A673 (cell line): ENCODE data around the gene POU3F1. TPM values are rescaled to one million over a fixed set of nuclear protein-coding genes. Genes with fewer than 3 reads are reported as not detected.
A peak's percentile ranks its signal among the peaks of the same experiment; 100 is the strongest.

Experiments used
- BruUV-seq: library from RNA; stranded (reverse); fragments of 400-500 nt; replicated peaks from 2 replicates; lab custom pipeline; 2021; lab: Mats Ljungman, UMichigan
- CTCF ChIA-PET: fragments of 300-600 bp; sonication (Branson Sonifier 250); formaldehyde crosslinking; loops from one replicate; lab custom pipeline; 2022; ENCODE audit warnings: antibody characterized with exemption; lab: Charles Lee
- POLR2A ChIA-PET: fragments of 300-600 bp; sonication (Branson Sonifier 250); formaldehyde crosslinking; loops from one replicate; lab custom pipeline; 2022; ENCODE audit warnings: antibody characterized with exemption; ENCODE audit not compliant: low non-redundant PET; lab: Charles Lee
- DNase-seq: peaks from one replicate; pipeline ENCODE4 v3.0.0-alpha.2; 2015; ENCODE audit warnings: low spot score
- H3K27ac ChIP-seq: fragments of 200-600 bp; sonication (generic); 2 replicates; pipeline ENCODE4 v1.5.1; 2016; ENCODE audit warnings: mixed run types, low read depth, mild to moderate bottlenecking, mixed read lengths, antibody characterized with exemption, low read length; ENCODE audit not compliant: poor library complexity, severe bottlenecking
- H3K27me3 ChIP-seq: fragments of 200-600 bp; sonication (generic); replicated peaks from 2 replicates; pipeline ENCODE4 v1.6.1; 2017; ENCODE audit warnings: mixed run types, low read depth, mild to moderate bottlenecking, mixed read lengths, antibody characterized with exemption, low read length; ENCODE audit not compliant: insufficient read depth, poor library complexity
- H3K36me3 ChIP-seq: fragments of 200-600 bp; sonication (generic); 2 replicates; pipeline ENCODE4 v1.6.1; 2016; ENCODE audit warnings: mixed run types, mild to moderate bottlenecking, mixed read lengths, antibody characterized with exemption, low read length; ENCODE audit not compliant: insufficient read depth, poor library complexity, severe bottlenecking
- H3K4me1 ChIP-seq: fragments of 200-600 bp; sonication (generic); 2 replicates; pipeline ENCODE4 v1.6.1; 2017; ENCODE audit warnings: mixed run types, mild to moderate bottlenecking, mixed read lengths, antibody characterized with exemption, low read length; ENCODE audit not compliant: insufficient read depth, poor library complexity, severe bottlenecking
- H3K4me3 ChIP-seq: fragments of 200-600 bp; sonication (generic); 2 replicates; pipeline ENCODE4 v1.5.1; 2016; ENCODE audit warnings: low read depth, mixed run types, mild to moderate bottlenecking, mixed read lengths, low read length; ENCODE audit not compliant: poor library complexity, severe bottlenecking
- H3K9me3 ChIP-seq: fragments of 200-600 bp; sonication (generic); 2 replicates; pipeline ENCODE4 v1.6.1; 2016; ENCODE audit warnings: mixed run types, low read depth, mild to moderate bottlenecking, mixed read lengths, antibody characterized with exemption, low read length; ENCODE audit not compliant: poor library complexity, severe bottlenecking
- EZH2 ChIP-seq: fragments of 200-600 bp; sonication (generic); IDR thresholded peaks from 2 replicates; pipeline ENCODE4 v1.6.1; 2017; ENCODE audit warnings: borderline replicate concordance, low read depth, mild to moderate bottlenecking, mixed read lengths, antibody characterized with exemption, low read length; ENCODE audit not compliant: poor library complexity, severe bottlenecking
- intact Hi-C: fragments of 100-400 bp; cut with micrococcal nuclease; formaldehyde crosslinking; loops from one replicate; pipeline ENCODE4 v1.10.0; 2022; ENCODE audit not compliant: unreplicated experiment
- total RNA-seq: library from RNA; stranded (reverse); gene quantifications from 2 replicates; pipeline ENCODE4 v1.2.3, GENCODE V29; 2021
- TF ChIP-seq, protein P1 (sequence below): fragments of 300-800, 200-600 bp; sonication (generic); conservative IDR thresholded peaks from 2 replicates; pipeline ENCODE4 v1.5.1; 2017; ENCODE audit warnings: low read depth, mild to moderate bottlenecking, antibody characterized with exemption, low read length, moderate library complexity, mixed read lengths

POU3F1 gene
- total RNA-seq, 1 experiment from 2014 or later = 92.9 TPM

DNA sequence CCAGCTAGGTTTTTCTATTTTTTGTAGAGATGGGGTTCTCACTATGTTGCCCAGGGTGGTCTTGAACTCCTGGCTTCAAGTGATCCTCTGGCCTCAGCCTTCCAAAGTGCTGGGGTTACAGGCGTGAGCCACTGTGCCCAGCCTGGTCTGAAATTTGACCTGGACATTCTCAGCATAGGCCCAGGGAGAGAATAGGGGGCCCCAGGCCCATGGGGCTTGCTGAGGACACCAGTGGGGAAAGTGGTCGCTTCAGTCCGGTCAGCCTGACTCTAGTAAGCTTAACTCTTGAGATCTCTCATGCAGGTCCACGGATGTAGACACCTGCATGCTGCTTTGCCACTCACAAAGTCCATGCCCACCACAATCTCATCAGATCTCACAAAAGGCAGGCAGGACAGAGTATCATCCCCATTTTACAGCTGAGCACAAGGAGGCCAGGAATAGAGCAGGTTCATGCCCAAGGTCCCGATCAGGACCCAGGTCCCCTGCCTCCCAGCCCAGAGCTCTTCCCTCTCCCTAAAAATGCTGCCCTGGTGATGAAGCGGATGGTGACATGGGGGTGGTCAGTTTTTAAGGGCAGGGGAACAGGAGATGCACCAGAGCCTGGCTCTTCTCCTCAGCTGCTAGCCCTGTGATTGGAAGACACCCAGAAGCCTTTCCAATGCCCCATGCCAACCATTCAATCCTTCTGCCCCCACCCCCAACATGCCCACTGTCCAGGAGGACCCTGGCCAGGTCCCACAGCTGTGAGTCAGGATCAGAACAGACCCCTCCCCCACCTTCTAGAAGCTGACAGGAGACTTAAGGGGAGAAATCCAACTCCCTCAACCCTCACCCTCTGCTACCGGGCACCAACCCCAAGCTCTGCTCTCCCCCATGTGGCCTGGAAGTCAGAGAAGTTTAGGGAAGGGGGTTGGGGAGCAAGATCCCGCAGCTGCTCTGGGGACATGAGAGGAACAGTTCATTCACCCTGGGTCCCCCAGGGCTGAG lies 43.0 kb downstream of the POU3F1 start:
- TF ChIP-seq, protein P1, sequence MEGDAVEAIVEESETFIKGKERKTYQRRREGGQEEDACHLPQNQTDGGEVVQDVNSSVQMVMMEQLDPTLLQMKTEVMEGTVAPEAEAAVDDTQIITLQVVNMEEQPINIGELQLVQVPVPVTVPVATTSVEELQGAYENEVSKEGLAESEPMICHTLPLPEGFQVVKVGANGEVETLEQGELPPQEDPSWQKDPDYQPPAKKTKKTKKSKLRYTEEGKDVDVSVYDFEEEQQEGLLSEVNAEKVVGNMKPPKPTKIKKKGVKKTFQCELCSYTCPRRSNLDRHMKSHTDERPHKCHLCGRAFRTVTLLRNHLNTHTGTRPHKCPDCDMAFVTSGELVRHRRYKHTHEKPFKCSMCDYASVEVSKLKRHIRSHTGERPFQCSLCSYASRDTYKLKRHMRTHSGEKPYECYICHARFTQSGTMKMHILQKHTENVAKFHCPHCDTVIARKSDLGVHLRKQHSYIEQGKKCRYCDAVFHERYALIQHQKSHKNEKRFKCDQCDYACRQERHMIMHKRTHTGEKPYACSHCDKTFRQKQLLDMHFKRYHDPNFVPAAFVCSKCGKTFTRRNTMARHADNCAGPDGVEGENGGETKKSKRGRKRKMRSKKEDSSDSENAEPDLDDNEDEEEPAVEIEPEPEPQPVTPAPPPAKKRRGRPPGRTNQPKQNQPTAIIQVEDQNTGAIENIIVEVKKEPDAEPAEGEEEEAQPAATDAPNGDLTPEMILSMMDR = no peak
- no peak for TF ChIP-seq EZH2
- CTCF ChIA-PET = no interaction called here
- POLR2A ChIA-PET = no interaction called here
- Histone ChIP-seq H3K9me3 (no peaks in the 10 kb centered on the region), H3K4me3 (peak overlapping the region; percentile 85), H3K36me3 (peaks cover 8% of the 10 kb centered on the region), H3K4me1 (peaks cover 50% of the 10 kb centered on the region), H3K27me3 (no peaks in the 10 kb centered on the region), H3K27ac (peak overlapping the region; percentile 94)
- no TSS peak for BruUV-seq
- DNase-seq = no peak
- intact Hi-C loops = no loop called here

DNA sequence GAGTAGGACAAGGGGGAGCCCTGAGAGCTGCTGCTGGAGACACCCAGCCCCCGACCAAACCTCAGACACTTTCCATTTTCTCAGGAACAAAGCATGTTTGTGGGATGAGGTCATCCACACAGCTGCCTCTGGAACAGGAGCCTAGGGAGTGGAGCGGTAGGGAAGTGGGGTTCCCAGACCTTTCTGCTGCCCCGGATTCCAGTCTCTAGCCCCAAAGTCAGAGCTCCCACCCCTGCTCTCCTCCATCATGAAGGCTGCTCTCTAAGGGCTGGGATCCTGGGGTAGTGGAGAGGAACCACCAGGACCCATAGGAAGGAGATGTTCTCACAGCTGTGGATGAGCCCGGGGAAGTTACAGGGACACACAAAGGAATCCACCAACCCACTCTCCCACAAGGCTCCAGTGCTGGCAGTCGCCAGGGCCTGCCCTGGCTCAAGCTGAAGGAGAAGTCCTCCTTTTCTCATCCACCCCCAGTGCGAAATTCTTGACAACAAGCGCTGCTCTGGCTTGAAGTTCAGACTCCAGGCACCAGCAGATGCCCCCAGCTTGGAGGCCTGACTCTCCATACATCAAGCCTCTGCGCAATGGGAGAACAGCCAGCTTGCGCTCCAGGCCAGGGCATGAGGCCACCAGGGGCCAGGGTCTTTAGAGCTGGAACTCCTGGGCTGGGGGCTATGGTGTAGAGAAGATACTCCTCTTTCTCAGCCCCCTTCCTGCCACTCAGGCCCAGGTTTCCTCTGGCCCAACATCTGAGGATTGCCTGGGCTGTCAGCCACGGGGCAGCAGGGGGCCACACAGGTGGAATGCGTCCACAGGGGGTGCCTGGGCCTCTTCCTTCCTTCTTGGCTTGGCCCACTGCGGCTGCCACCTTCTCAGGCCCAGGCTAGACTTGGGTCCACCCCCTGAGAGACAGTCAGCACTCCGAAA lies 45.8 kb downstream of the POU3F1 start:
- TSS peak; percentile 69 for BruUV-seq
- ChIA-PET CTCF (interaction anchor here (1.0 to 1.2 kb wide), 2 partner anchors 12 to 18 kb away, joined by 3 read pairs; no protein-coding TSS in a partner anchor), POLR2A (interaction anchor here (1.0 kb wide), 1 partner anchor 11 kb away, joined by 3 read pairs; no protein-coding TSS in a partner anchor)
- H3K9me3 ChIP-seq = no peaks in the 10 kb centered on the region
- DNase-seq = peak; percentile 78
- peak overlapping the region; percentile 99 for H3K27ac ChIP-seq
- H3K27me3 ChIP-seq = no peaks in the 10 kb centered on the region
- H3K4me1 ChIP-seq = peaks cover 66% of the 10 kb centered on the region
- no peak for TF ChIP-seq EZH2
- TF ChIP-seq, protein P1 = no peak
- peak overlapping the region; percentile 14 for H3K4me3 ChIP-seq
- H3K36me3 ChIP-seq = peaks cover 27% of the 10 kb centered on the region
- intact Hi-C loops = no loop called here

DNA sequence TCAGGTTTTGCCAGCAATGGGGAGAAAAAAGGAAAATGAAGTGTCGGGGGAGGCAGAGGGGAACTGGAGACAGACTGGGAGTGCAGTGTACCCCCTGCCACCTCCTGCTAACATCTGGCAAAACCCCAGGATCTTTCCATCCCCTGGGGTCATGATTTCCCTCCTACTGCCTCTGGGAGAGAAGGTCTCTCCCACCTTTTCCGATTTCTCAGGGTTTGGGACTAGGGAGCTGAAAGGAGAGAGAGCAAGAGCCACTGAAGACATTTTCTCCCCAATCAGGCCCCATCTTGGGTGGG lies 46.4 kb downstream of the POU3F1 start:
- peaks cover 27% of the 10 kb centered on the region for H3K36me3 ChIP-seq
- CTCF ChIA-PET = interaction anchor here (1.2 kb wide), 1 partner anchor 19 kb away, joined by 3 read pairs; no protein-coding TSS in a partner anchor
- H3K27ac ChIP-seq = peak overlapping the region; percentile 99
- H3K4me3 ChIP-seq = peak overlapping the region; percentile 14
- H3K4me1 ChIP-seq = peaks cover 70% of the 10 kb centered on the region
- POLR2A ChIA-PET = interaction anchor here (1.0 kb wide), 1 partner anchor 12 kb away, joined by 3 read pairs; no protein-coding TSS in a partner anchor
- TF ChIP-seq, protein P1 = no peak
- TF ChIP-seq EZH2 = no peak
- intact Hi-C loops = no loop called here
- no peaks in the 10 kb centered on the region for H3K9me3 ChIP-seq
- H3K27me3 ChIP-seq = no peaks in the 10 kb centered on the region
- DNase-seq = no peak
- BruUV-seq = no TSS peak
